GM18870 (cell line): ENCODE results near the gene NEK11.
A peak's percentile ranks its signal among the peaks of the same experiment; 100 is the strongest.
"Not testable (repeated sequence)": the region's sequence is repeated elsewhere in the genome, so short reads cannot be mapped to it uniquely, and the experiment has no call there.

Source experiments
- ATAC-seq: cut with Tn5 transposase; IDR thresholded peaks from one replicate; pipeline ENCODE4 v1.9.1; 2021; ENCODE audit warnings: moderate library complexity; ENCODE audit not compliant: unreplicated experiment

Gene NEK11

GRCh38 chr3:131353016-131353877 lies 326.6 kb downstream of the NEK11 start:
- no peak for ATAC-seq

- ATAC-seq = no peak
Observed at GRCh38 chr3:131353986-131354385, 327.3 kb downstream of the NEK11 start.

- no peak for ATAC-seq
Observed at GRCh38 chr3:131356006-131356595, 329.4 kb downstream of the NEK11 start.

GRCh38 chr3:131357275-131357674 lies 330.6 kb downstream of the NEK11 start:
- no peak for ATAC-seq

GRCh38 chr3:131360191-131360755 lies 333.6 kb downstream of the NEK11 start:
- ATAC-seq = no peak

- not testable (repeated sequence) for ATAC-seq
Observed at GRCh38 chr3:131361066-131361463, 334.4 kb downstream of the NEK11 start.

- peak; percentile 80 for ATAC-seq
Observed at GRCh38 chr3:131361464-131362421, 335.1 kb downstream of the NEK11 start.

GRCh38 chr3:131363275-131363674 lies 336.6 kb downstream of the NEK11 start:
- no peak for ATAC-seq

GRCh38 chr3:131370935-131371687 lies 344.4 kb downstream of the NEK11 start:
- ATAC-seq = no peak

GRCh38 chr3:131371688-131372066 lies 345.0 kb downstream of the NEK11 start:
- no peak for ATAC-seq

GRCh38 chr3:131374741-131375140 lies 348.1 kb downstream of the NEK11 start:
- ATAC-seq = no peak

GRCh38 chr3:131380821-131381444 lies 354.3 kb downstream of the NEK11 start:
- not testable (repeated sequence) for ATAC-seq

- peak; percentile 96 for ATAC-seq
Observed at GRCh38 chr3:131381445-131382291, 355.0 kb downstream of the NEK11 start, which contains the start of gene NUDT16. TSS of gene NUDT16 (plus strand) at chr3:131381774. CDS start at chr3:131381805, 31 bp downstream.

GRCh38 chr3:131386429-131387165 lies 359.9 kb downstream of the NEK11 start:
- no peak for ATAC-seq

- ATAC-seq = no peak
Observed at GRCh38 chr3:131387796-131388489, 361.3 kb downstream of the NEK11 start.

GRCh38 chr3:131388490-131388799 lies 361.8 kb downstream of the NEK11 start:
- ATAC-seq = no peak

- no peak for ATAC-seq
Observed at GRCh38 chr3:131390331-131390730, 363.7 kb downstream of the NEK11 start.

- no peak for ATAC-seq
Observed at GRCh38 chr3:131393051-131393450, 366.4 kb downstream of the NEK11 start.
